ENCODE results near the gene OTOP2.
"Not testable (repeated sequence)": the region's sequence is repeated elsewhere in the genome, so short reads cannot be mapped to it uniquely, and the experiment has no call there.

Gene OTOP2

DNA sequence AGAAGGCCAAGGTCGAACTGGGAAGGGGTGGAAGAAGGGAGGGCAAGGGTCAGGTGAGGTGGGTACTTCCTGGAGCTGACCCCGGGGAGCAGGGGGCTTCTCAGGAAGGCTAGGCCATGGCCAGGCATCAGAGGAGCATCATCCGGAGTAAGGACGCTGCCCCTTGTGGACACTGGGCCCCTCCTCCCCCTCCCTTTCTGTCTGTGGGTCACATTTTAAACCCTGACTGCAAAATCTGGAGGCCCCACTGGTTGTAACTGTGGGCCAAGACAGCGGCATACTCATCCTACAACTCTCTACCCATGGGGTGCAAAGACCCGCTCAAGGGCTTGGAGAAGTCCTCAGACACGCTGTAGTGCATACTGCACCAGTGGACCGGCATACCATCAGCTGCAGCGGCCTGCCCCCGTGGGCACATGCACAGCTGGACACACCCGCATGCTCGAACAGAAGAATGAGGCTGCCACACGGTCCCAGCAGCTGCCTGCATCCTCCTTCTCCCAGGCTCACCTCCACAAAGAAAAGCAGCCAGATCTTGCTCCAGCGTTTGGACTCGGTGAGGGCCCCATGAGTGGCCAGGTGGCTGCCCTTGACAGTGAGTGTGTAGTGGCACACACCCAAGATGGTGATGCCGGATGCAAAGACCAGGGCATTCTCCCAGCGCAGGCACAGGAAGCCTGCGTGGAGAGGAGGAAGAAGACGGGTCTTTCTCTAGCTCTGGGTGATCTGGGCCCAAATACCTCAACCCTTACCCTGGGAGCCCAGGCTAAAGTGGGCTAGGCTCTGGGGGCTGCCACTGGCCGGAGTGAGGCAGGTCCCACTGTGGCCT is 31.8 kb upstream of the OTOP2 start:
- DNase-seq (ENCODE audit: low spot score in 2 of 2) (no peak), ATAC-seq (peak; percentile 6)
- no peak overlapping the region for H3K4me3 Mint-ChIP-seq
- H3K27ac Mint-ChIP-seq, result no peak overlapping the region
- H3K4me1 Mint-ChIP-seq, result peaks cover 6% of the 10 kb centered on the region
- no peaks in the 10 kb centered on the region for H3K36me3 Mint-ChIP-seq
- H3K9me3 Mint-ChIP-seq, result no peaks in the 10 kb centered on the region

DNA sequence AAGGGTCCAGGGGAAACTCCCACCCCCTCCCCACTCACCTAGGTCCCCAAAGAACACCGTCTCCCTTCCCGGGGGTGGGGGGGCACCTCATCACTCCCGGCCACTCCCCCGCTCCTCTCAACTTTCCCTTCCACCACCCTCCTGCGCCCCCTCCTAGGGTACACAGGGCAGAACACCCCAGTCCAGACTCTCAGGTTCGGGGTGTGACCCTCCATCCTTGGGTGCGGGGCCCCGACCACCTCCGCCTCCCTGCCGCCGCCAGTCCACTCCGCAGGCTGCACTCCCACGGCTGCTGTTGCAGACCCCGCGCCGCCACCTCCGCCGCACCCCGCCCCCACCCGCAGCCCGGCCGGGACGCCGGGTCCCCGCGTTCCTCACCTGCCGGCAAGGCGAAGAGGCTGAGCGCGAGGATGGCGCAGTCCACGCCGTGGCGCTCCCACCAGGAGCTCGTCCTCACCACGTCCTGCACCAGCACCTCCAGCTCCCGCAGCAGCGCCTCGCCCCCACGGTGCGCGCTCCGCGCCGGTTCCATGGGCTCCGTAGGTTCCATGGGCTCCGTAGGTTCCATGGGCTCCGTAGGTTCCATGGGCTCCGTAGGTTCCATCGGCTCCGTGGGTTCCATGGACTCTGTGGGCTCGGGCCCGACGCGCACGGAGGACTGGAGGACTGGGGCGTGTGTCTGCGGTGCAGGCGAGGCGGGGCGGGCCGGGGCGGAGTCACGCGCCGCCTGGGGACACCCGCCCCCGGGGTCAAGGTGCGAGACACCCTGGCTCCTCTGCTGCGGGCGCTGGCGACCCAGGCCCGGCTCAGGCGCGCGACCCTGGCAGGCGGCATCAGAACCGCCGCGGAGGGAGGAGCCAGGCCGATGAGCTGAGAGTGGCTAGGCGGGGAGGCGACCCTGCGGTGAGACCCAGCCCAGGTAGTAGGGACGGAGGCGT is 30.8 kb upstream of the OTOP2 start, which contains the start of gene FADS6:
Gene FADS6, minus strand, starts transcription at position 660 of the 938 bp plus-strand sequence. Its CDS starts 38 bp downstream, at position 622.
- Mint-ChIP-seq H3K9me3 (no peaks in the 10 kb centered on the region), H3K4me1 (peaks cover 6% of the 10 kb centered on the region), H3K27ac (no peak within 1 kb of the TSS), H3K36me3 (no peaks in the 10 kb centered on the region), H3K4me3 (peak within 1 kb of the TSS; percentile 42)
- DNase-seq (ENCODE audit: low spot score in 2 of 2) (no peak), ATAC-seq (peak; percentile 46)

DNA sequence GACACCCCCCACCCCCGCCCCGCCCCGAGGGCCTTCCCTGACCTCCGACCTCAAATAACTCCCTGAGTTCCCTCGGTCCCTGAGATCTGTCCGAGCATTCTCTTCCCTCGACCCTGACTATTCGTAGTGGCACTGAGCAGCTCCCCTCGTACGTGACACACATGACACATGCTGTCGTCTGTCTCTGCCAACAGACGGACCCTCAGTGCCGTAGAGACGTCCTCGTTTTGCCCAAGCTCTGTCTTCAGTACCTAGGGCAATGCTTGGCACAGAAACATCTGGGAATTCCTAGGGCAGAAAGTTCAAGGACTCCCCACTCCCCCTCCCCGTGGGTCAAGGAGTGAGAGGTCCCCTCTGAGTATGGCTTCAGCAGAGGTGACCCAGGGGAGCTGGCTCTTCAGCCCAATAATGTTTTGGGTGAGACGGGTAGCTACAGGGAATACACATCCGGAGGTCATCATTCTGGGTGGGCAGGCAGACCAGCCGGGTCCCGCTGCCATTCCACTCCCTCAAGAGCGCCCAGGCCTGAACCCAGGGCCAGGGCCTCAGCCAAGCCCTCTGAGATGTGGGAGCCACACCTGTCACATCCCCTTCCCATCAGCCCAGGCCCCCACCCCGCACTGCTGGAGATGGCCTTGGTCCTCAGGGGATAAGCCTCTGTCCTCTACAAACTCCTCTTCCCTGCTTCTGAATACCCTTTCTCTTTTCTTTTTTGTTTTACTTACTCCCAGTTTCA is 30.0 kb upstream of the OTOP2 start:
- Mint-ChIP-seq H3K4me1 (peaks cover 6% of the 10 kb centered on the region), H3K4me3 (peak overlapping the region; percentile 42), H3K9me3 (no peaks in the 10 kb centered on the region), H3K27ac (no peak overlapping the region), H3K36me3 (no peaks in the 10 kb centered on the region)
- DNase-seq (ENCODE audit: low spot score in 2 of 2), result no peak
- ATAC-seq, result no peak

DNA sequence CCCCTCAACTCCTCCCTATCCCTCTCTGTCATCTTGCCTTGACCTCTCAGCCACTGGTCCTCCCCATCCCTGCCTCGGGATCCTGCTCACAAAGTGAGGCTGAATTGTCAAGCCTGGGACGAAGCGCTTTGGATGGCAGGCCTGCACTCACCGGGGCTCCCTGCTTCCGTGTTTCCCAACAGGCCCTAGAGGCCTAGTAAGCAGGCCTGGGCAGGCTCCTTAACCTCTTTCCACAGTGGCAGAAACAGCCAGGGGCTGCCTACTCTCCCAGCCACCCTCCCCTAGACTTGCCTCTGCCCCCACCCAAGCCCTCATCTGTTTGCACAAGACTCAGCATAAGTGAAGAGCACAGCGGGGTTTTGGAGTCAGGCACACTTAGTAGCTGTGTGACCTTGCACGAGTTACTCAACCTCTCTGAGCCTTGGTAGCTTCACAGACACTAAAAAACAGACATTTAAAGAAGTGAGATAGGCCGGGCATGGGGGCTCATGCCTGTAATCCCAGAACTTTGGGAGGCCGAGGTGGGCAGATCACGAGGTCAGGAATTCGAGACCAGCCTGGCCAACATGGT is 25.6 kb upstream of the OTOP2 start:
- Mint-ChIP-seq H3K27ac (no peak overlapping the region), H3K4me3 (no peak overlapping the region), H3K9me3 (no peaks in the 10 kb centered on the region), H3K4me1 (peaks cover 6% of the 10 kb centered on the region), H3K36me3 (no peaks in the 10 kb centered on the region)
- DNase-seq (ENCODE audit: low spot score in 2 of 2) (no peak), ATAC-seq (no peak)

DNA sequence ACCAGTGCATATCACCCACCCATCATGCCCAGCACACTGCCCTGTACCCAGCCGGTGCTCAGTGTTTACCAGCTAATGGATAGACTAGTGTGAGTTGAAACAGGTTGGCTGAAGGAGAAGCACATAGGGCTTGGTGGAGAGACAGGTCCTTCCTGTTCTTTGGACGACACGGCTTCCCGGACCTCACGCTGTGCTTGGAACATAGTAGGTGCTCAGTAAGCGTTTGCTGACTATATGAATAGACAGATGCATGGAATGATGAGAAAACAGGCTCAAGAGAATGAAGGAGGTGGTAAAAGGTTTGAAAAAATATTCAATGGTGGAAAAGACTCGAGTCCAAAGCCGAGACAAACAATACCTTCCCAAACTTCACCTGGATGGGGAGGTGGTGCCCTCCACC is 23.9 kb upstream of the OTOP2 start:
- DNase-seq (ENCODE audit: low spot score in 2 of 2) (no peak), ATAC-seq (no peak)
- no peaks in the 10 kb centered on the region for H3K9me3 Mint-ChIP-seq
- no peak overlapping the region for H3K4me3 Mint-ChIP-seq
- no peaks in the 10 kb centered on the region for H3K4me1 Mint-ChIP-seq
- H3K27ac Mint-ChIP-seq, result no peak overlapping the region
- H3K36me3 Mint-ChIP-seq, result no peaks in the 10 kb centered on the region

DNA sequence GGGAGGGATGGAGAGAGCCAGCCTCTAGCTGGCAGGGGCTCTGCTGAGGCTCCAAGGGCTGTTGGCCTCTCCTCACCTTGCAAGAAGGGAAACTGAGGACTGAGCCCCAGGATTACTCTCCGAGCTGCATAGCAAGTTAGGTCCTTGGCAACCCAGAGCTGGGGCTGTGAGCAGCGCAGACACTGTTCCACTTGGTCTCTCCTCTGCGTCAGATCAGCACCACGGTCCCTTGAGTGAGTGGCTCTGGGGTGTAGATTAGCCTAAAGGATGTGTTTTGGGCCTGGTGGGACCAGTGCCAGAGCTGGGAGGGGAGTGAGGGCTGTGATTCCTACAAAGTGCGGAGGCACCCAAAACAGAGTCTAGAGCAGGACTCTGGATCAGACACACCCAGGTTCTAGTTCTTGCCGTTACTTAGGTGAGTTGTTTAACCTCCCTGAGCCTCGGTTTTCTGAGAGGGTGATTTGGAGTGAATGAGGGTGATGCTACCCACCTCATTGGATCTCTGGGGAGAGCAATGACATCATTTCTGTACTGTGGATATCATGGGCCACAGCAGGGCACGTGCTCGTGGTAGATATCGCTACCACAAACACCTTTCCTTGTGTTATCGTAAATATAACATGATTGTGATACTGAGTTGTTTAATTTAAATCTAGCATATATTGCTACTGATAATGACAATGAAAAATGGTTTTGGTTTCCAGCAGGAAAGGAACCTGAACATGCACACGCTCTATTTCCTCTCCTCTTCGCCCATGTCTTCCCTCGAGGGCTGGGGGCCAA is 22.5 kb upstream of the OTOP2 start:
- no peaks in the 10 kb centered on the region for H3K9me3 Mint-ChIP-seq
- no peak overlapping the region for H3K27ac Mint-ChIP-seq
- no peaks in the 10 kb centered on the region for H3K36me3 Mint-ChIP-seq
- DNase-seq (ENCODE audit: low spot score in 2 of 2) (no peak), ATAC-seq (no peak)
- no peaks in the 10 kb centered on the region for H3K4me1 Mint-ChIP-seq
- H3K4me3 Mint-ChIP-seq, result no peak overlapping the region

DNA sequence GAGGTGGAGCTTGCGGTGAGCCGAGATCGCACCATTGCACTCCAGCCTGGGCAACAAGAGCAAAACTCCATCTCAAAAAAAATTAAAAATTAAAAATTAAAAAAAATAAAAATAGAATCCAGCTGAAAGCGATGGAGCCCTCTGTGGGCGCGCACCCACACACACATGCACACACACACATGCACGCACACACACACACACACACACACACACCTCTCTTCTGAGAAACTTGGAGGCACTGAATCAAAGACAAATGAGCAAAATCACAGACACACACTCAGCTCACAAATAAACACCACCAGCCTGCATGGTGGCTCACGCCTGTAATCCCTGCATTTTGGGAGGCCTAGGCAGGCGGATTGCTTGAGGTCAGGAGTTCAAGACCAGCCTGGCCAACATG is 21.0 kb upstream of the OTOP2 start:
- Mint-ChIP-seq H3K36me3 (no peaks in the 10 kb centered on the region), H3K4me3 (no peak overlapping the region), H3K4me1 (no peaks in the 10 kb centered on the region), H3K9me3 (no peaks in the 10 kb centered on the region), H3K27ac (no peak overlapping the region)
- no peak for ATAC-seq
- no peak for DNase-seq (ENCODE audit: low spot score in 2 of 2)

DNA sequence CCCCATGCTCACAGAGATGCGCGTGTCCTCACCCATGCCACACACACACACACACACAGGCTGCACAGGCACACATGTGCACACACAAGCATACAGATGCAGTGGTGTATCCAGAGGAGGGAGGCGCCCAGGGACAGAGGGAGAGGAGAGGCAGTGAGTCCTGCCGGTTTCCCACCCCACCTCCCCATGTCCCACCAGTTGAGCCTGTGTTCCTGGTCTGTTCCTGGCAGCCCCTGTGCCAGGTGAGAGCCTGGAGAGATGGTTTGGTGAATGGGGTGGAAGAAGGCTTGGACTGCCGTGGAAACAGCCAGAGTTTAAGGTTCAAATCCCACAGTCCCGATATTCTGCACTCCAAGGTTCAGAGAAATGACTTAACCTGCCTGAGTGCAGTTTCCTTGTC is 20.4 kb upstream of the OTOP2 start:
- DNase-seq (ENCODE audit: low spot score in 2 of 2) (no peak), ATAC-seq (no peak)
- Mint-ChIP-seq H3K36me3 (no peaks in the 10 kb centered on the region), H3K27ac (no peak overlapping the region), H3K4me3 (no peak overlapping the region), H3K4me1 (no peaks in the 10 kb centered on the region), H3K9me3 (no peaks in the 10 kb centered on the region)

DNA sequence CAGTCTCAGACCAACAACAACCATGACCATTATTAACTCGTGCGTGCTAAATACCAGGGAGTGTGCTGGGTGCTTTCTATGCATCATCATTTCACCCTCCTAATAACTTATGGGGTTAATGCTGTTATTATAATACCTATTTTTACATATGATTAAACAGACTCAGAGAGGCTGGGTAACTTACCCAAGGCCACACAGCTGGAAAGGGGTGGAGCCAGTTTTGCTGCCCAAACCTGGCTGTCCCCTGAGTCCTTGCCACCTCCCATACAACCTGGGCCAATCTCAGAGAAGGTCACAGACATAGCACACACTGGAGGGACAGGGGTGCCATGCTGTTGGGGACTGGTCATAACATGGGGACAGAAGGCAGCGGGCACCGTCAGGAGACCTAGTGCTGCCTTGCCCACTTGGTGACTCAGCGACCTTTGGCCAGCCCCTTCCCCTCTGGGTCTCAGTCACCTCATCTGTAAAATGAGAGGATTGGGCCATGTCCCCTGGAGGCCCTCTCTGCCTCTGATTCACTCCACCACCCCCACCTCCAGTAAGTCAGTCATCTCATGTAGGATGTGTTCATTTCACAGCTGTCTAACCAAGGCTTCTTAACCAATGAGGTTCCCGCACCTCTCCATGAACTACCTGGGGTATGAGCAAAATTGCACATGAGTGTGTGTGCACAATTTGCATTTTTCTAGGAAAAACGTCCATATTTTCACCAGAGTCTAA is 19.2 kb upstream of the OTOP2 start:
- DNase-seq (ENCODE audit: low spot score in 2 of 2) (no peak), ATAC-seq (peak; percentile 67)
- Mint-ChIP-seq H3K4me1 (no peaks in the 10 kb centered on the region), H3K4me3 (no peak overlapping the region), H3K9me3 (no peaks in the 10 kb centered on the region), H3K36me3 (no peaks in the 10 kb centered on the region), H3K27ac (no peak overlapping the region)

DNA sequence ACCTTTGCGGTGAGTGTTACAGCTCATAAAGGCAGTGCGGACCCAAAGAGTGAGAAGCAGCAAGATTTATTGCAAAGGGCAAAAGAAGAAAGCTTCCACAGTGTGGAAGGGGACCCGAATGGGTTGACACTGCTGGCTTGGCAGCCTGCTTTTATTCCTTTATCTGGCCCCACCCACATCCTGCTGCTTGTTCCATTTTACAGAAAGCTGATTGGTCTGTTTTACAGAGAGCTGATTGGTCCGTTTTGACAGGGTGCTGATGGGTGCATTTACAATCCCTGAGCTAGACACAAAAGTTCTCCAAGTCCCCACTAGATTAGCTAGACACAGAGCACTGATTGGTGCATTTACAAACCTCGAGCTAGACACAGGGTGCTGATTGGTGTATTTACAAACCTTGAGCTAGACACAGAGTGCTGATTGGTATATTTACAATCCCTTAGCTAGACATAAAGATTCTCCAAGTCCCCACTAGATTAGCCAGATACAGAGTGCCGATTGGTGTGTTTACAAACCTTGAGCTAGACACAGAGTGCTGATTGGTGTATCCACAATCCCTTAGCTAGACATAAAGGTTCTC is 17.8 kb upstream of the OTOP2 start:
- H3K27ac Mint-ChIP-seq; H3K4me3 Mint-ChIP-seq; ATAC-seq; H3K9me3 Mint-ChIP-seq; H3K36me3 Mint-ChIP-seq; DNase-seq (ENCODE audit: low spot score in 2 of 2); H3K4me1 Mint-ChIP-seq: not testable (repeated sequence)

DNA sequence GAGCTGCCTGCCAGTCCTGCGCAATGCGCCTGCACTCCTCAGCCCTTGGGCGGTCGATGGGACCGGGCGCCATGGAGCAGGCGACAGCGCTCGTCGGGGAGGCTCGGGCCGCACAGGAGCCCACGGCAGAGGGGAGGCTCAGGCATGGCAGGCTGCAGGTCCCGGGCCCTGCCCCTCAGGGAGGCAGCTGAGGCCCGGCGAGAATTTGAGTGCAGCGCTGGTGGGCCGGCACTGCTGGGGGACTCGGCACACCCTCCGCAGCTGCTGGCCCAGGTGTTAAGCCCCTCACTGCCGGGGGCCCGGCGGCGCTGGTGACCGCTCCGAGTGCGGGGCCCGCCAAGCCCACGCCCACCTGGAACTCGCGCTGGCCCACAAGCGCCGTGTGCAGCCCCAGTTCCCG is 17.1 kb upstream of the OTOP2 start:
- Mint-ChIP-seq H3K36me3 (no peaks in the 10 kb centered on the region), H3K27ac (no peak overlapping the region)

DNA sequence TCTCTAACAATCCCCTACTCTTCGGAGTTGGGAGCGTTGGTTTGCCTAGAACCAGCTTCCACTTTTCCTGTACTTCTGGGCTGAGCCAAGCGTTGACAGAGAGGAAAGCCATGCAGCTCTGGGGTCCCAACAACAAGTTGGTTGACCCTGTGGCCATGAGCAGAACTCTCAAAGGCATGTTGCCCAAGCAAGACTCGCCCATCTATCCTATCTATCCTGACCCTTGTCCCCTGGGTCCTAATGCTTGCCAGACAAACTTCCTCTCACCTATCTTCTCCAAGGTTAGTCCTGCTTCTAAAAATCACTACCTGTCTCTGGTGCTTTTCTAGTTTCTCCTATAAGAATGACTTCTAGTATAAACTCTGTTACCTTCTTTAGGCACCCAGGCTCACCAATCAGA is 15.0 kb upstream of the OTOP2 start:
- not testable (repeated sequence) for H3K36me3 Mint-ChIP-seq; ATAC-seq; H3K27ac Mint-ChIP-seq; H3K9me3 Mint-ChIP-seq; H3K4me1 Mint-ChIP-seq; H3K4me3 Mint-ChIP-seq; DNase-seq (ENCODE audit: low spot score in 2 of 2)

More for the DNA sequence above, 17.1 kb upstream of the OTOP2 start:
- no peaks in the 10 kb centered on the region for H3K9me3 Mint-ChIP-seq
- H3K4me3 Mint-ChIP-seq, result no peak overlapping the region
- no peaks in the 10 kb centered on the region for H3K4me1 Mint-ChIP-seq
- ATAC-seq, result no peak
- no peak for DNase-seq (ENCODE audit: low spot score in 2 of 2)

DNA sequence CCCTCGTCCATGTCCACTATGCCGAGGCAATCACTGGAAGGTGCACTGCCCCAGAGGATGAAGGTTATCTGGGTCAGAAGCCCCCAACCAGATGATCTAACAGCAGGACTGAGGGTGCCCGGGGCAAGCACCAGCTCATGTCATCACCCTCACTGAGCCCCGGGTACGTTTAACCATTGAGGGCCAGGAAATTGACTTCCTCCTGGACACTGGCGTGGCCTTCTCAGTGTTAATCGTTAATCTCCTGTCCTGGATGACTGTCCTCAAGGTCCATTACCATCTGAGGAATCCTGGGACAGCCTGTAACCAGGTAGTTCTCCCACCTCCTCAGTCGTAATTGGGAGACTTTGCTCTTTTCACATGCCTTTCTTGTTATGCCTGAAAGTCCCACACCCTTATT is 12.7 kb upstream of the OTOP2 start:
- not testable (repeated sequence) for H3K4me3 Mint-ChIP-seq; H3K36me3 Mint-ChIP-seq; DNase-seq (ENCODE audit: low spot score in 2 of 2); H3K9me3 Mint-ChIP-seq; H3K27ac Mint-ChIP-seq; H3K4me1 Mint-ChIP-seq; ATAC-seq
